ENCODE results near the gene OARD1. TPM values are rescaled to one million over a fixed set of nuclear protein-coding genes. Genes with fewer than 3 reads are reported as not detected.

The OARD1 gene
- total and polyA plus RNA-seq, 5 donors from 2014 or later = 30.3 to 58.2 (median 53.5) TPM

GRCh38 chr6:41046084-41046483 is 26.1 kb downstream of the OARD1 start:
- Histone ChIP-seq H3K4me1 (ENCODE audit: control insufficient read depth, insufficient read depth, low read length, poor library complexity, severe bottlenecking) (no peaks in the 10 kb centered on the region), H3K9me3 (ENCODE audit: control insufficient read depth in 2 of 2, low read length in 2 of 2) (no peaks in the 10 kb centered on the region), H3K27me3 (ENCODE audit: control insufficient read depth, insufficient read depth, low read length) (no peaks in the 10 kb centered on the region), H3K27ac (ENCODE audit: insufficient read depth, low read length, poor library complexity, severe bottlenecking) (no peak overlapping the region), H3K4me3 (ENCODE audit: low read depth, low read length) (no peak overlapping the region), H3K36me3 (ENCODE audit: control insufficient read depth, insufficient read depth, low read length) (peaks cover 2% of the 10 kb centered on the region)
- ATAC-seq (ENCODE audit: low read depth in 2 of 2) (no peak), DNase-seq (no peak)
- Mint-ChIP-seq H3K27ac (no peak overlapping the region), H3K36me3 (peaks cover 30% of the 10 kb centered on the region), H3K4me3 (no peak overlapping the region), H3K4me1 (peaks cover 0 to 6% (median 2%) of the 10 kb centered on the region in 4 donors), H3K9me3 (no peaks in the 10 kb centered on the region), H3K27me3 (no peaks in the 10 kb centered on the region)

GRCh38 chr6:41045664-41046063 is 26.5 kb downstream of the OARD1 start:
- H3K9me3 ChIP-seq (ENCODE audit: control insufficient read depth in 2 of 2, low read length in 2 of 2) = no peaks in the 10 kb centered on the region
- H3K27ac ChIP-seq (ENCODE audit: insufficient read depth, low read length, poor library complexity, severe bottlenecking) = no peak overlapping the region
- Mint-ChIP-seq H3K36me3 (peaks cover 30% of the 10 kb centered on the region), H3K27ac (no peak overlapping the region), H3K27me3 (no peaks in the 10 kb centered on the region), H3K9me3 (no peaks in the 10 kb centered on the region), H3K4me3 (no peak overlapping the region), H3K4me1 (peaks cover 0 to 4% (median 2%) of the 10 kb centered on the region in 4 donors)
- H3K27me3 ChIP-seq (ENCODE audit: control insufficient read depth, insufficient read depth, low read length) = no peaks in the 10 kb centered on the region
- DNase-seq (no peak), ATAC-seq (ENCODE audit: low read depth in 2 of 2) (no peak)
- peaks cover 2% of the 10 kb centered on the region for H3K36me3 ChIP-seq (ENCODE audit: control insufficient read depth, insufficient read depth, low read length)
- H3K4me1 ChIP-seq (ENCODE audit: control insufficient read depth, insufficient read depth, low read length, poor library complexity, severe bottlenecking) = no peaks in the 10 kb centered on the region
- H3K4me3 ChIP-seq (ENCODE audit: low read depth, low read length) = no peak overlapping the region

GRCh38 chr6:41043151-41043550 is 29.0 kb downstream of the OARD1 start:
- ATAC-seq (ENCODE audit: low read depth in 2 of 2) = no peak
- H3K27ac Mint-ChIP-seq = peak overlapping the region in 2 of 3 donors; percentile 31 to 56

GRCh38 chr6:41042226-41043055 is 29.7 kb downstream of the OARD1 start, which contains the start of gene TSPO2:
TSS of gene TSPO2 (plus strand) at chr6:41042467. CDS start at chr6:41042986, 519 bp downstream.
- Mint-ChIP-seq H3K4me1 (peaks cover 0 to 5% (median 2%) of the 10 kb centered on the region in 4 donors), H3K9me3 (no peaks in the 10 kb centered on the region), H3K27me3 (no peaks in the 10 kb centered on the region), H3K27ac (peak within 1 kb of the TSS in 1 of 3 donors; percentile 56), H3K4me3 (no peak within 1 kb of the TSS), H3K36me3 (peaks cover 15% of the 10 kb centered on the region)
- H3K4me1 ChIP-seq (ENCODE audit: control insufficient read depth, insufficient read depth, low read length, poor library complexity, severe bottlenecking) = no peaks in the 10 kb centered on the region
- peaks cover 2% of the 10 kb centered on the region for H3K36me3 ChIP-seq (ENCODE audit: control insufficient read depth, insufficient read depth, low read length)
- H3K27me3 ChIP-seq (ENCODE audit: control insufficient read depth, insufficient read depth, low read length) = no peaks in the 10 kb centered on the region
- H3K27ac ChIP-seq (ENCODE audit: insufficient read depth, low read length, poor library complexity, severe bottlenecking) = no peak within 1 kb of the TSS
- no peaks in the 10 kb centered on the region for H3K9me3 ChIP-seq (ENCODE audit: control insufficient read depth in 2 of 2, low read length in 2 of 2)
- no peak within 1 kb of the TSS for H3K4me3 ChIP-seq (ENCODE audit: low read depth, low read length)
- DNase-seq = no peak
- ATAC-seq (ENCODE audit: low read depth in 2 of 2) = no peak

More at GRCh38 chr6:41043151-41043550, 29.0 kb downstream of the OARD1 start:
- Mint-ChIP-seq H3K27me3 (no peaks in the 10 kb centered on the region), H3K36me3 (peaks cover 20% of the 10 kb centered on the region), H3K9me3 (no peaks in the 10 kb centered on the region), H3K4me3 (no peak overlapping the region), H3K4me1 (peaks cover 0 to 5% (median 2%) of the 10 kb centered on the region in 4 donors)
- H3K27ac ChIP-seq (ENCODE audit: insufficient read depth, low read length, poor library complexity, severe bottlenecking) = no peak overlapping the region
- no peak for DNase-seq
- H3K4me3 ChIP-seq (ENCODE audit: low read depth, low read length) = no peak overlapping the region
- H3K27me3 ChIP-seq (ENCODE audit: control insufficient read depth, insufficient read depth, low read length) = no peaks in the 10 kb centered on the region
- H3K9me3 ChIP-seq (ENCODE audit: control insufficient read depth in 2 of 2, low read length in 2 of 2) = no peaks in the 10 kb centered on the region
- H3K36me3 ChIP-seq (ENCODE audit: control insufficient read depth, insufficient read depth, low read length) = peaks cover 2% of the 10 kb centered on the region
- no peaks in the 10 kb centered on the region for H3K4me1 ChIP-seq (ENCODE audit: control insufficient read depth, insufficient read depth, low read length, poor library complexity, severe bottlenecking)

- H3K27me3 Mint-ChIP-seq = no peaks in the 10 kb centered on the region
- peaks cover 0 to 2% (median 0%) of the 10 kb centered on the region in 7 donors for H3K9me3 Mint-ChIP-seq
- H3K27ac ChIP-seq (ENCODE audit: insufficient read depth, low read length, poor library complexity, severe bottlenecking) = no peak overlapping the region
- peak overlapping the region in 2 of 3 donors; percentile 15 to 52 for H3K27ac Mint-ChIP-seq
- no peak for ATAC-seq (ENCODE audit: low read depth in 2 of 2)
- no peak overlapping the region for H3K4me3 Mint-ChIP-seq
- H3K36me3 Mint-ChIP-seq = peaks cover 7% of the 10 kb centered on the region
- no peaks in the 10 kb centered on the region for H3K4me1 ChIP-seq (ENCODE audit: control insufficient read depth, insufficient read depth, low read length, poor library complexity, severe bottlenecking)
- no peaks in the 10 kb centered on the region for H3K9me3 ChIP-seq (ENCODE audit: control insufficient read depth in 2 of 2, low read length in 2 of 2)
- no peaks in the 10 kb centered on the region for H3K27me3 ChIP-seq (ENCODE audit: control insufficient read depth, insufficient read depth, low read length)
- no peak overlapping the region for H3K4me3 ChIP-seq (ENCODE audit: low read depth, low read length)
- no peaks in the 10 kb centered on the region for H3K36me3 ChIP-seq (ENCODE audit: control insufficient read depth, insufficient read depth, low read length)
- H3K4me1 Mint-ChIP-seq = peaks cover 0 to 5% (median 2%) of the 10 kb centered on the region in 4 donors
- no peak for DNase-seq
These were observed 31.1 kb downstream of the OARD1 start for GRCh38 chr6:41040940-41041536.

- Histone ChIP-seq H3K27me3 (ENCODE audit: control insufficient read depth, insufficient read depth, low read length) (no peaks in the 10 kb centered on the region), H3K4me1 (ENCODE audit: control insufficient read depth, insufficient read depth, low read length, poor library complexity, severe bottlenecking) (no peaks in the 10 kb centered on the region), H3K4me3 (ENCODE audit: low read depth, low read length) (no peak overlapping the region), H3K36me3 (ENCODE audit: control insufficient read depth, insufficient read depth, low read length) (no peaks in the 10 kb centered on the region), H3K27ac (ENCODE audit: insufficient read depth, low read length, poor library complexity, severe bottlenecking) (no peak overlapping the region), H3K9me3 (ENCODE audit: control insufficient read depth in 2 of 2, low read length in 2 of 2) (no peaks in the 10 kb centered on the region)
- Mint-ChIP-seq H3K36me3 (peaks cover 7% of the 10 kb centered on the region), H3K9me3 (peaks cover 0 to 2% (median 0%) of the 10 kb centered on the region in 7 donors), H3K27me3 (no peaks in the 10 kb centered on the region), H3K4me1 (peaks cover 0 to 5% (median 2%) of the 10 kb centered on the region in 4 donors), H3K4me3 (peak overlapping the region in 1 of 4 donors; percentile 44), H3K27ac (peak overlapping the region in 2 of 3 donors; percentile 15 to 52)
- DNase-seq = peak in 1 of 3 donors; percentile 43
- ATAC-seq (ENCODE audit: low read depth in 2 of 2) = no peak
These were observed 31.8 kb downstream of the OARD1 start for GRCh38 chr6:41040101-41040939.

All from CD4-positive, CD25-positive, alpha-beta regulatory T cell (primary cell).